ENCODE results near the gene SAMM50.

GRCh38 chr22:43996170-43996980, 41.1 kb downstream of the SAMM50 start:
- TF ChIP-seq ZNF384 (IDR thresholded peaks at IDR 0.05) (no peak), NFRKB (IDR thresholded peaks at IDR 0.05) (no peak), LEF1 (IDR thresholded peaks at IDR 0.05; ENCODE audit: borderline replicate concordance) (no peak), ELF4 (IDR thresholded peaks at IDR 0.05) (no peak), SUZ12 (IDR thresholded peaks at IDR 0.05) (no peak), PKNOX1 (IDR thresholded peaks at IDR 0.05) (no peak), L3MBTL2 (conservative IDR thresholded peaks at IDR 0.05) (no peak), CTBP1 (IDR thresholded peaks at IDR 0.05; ENCODE audit: borderline replicate concordance) (no peak), FOXM1 (IDR thresholded peaks at IDR 0.05; ENCODE audit: borderline replicate concordance) (no peak), HDGF (IDR thresholded peaks at IDR 0.05; ENCODE audit: borderline replicate concordance) (no peak), FOXA1 (IDR thresholded peaks at IDR 0.05) (no peak), ARNT (IDR thresholded peaks at IDR 0.05) (no peak)
